NB4 (cell line): Measurements from ENCODE around the gene MIEF1.

Experiments used
- DNase-seq: peaks from one replicate; pipeline ENCODE4 v3.0.0; 2010; ENCODE audit warnings: low read depth
- H3K4me3 ChIP-seq: one replicate; pipeline ENCODE4 v1.5.1; 2011; ENCODE audit warnings: mild to moderate bottlenecking, low read depth, low read length, moderate library complexity
- CTCF ChIP-seq: IDR thresholded peaks from one replicate; pipeline ENCODE4 v1.5.1; 2012; ENCODE audit warnings: low read depth, low read length
- MAX ChIP-seq: IDR thresholded peaks from 2 replicates; pipeline ENCODE4 v1.6.1; 2011; ENCODE audit warnings: low read depth, low read length
- MYC ChIP-seq: IDR thresholded peaks from 2 replicates; pipeline ENCODE4 v1.6.1; 2011; ENCODE audit warnings: low read depth, low read length
- POLR2A ChIP-seq: IDR thresholded peaks from 2 replicates; pipeline ENCODE4 v1.6.1; 2011; ENCODE audit warnings: mild to moderate bottlenecking; ENCODE audit not compliant: insufficient read length; ENCODE audit errors: extremely low read depth

The MIEF1 gene

GRCh38 chr22:39469326-39469680 is 32.8 kb upstream of the MIEF1 start:
- H3K4me3 ChIP-seq, result no peak overlapping the region
- TF ChIP-seq MYC (no peak), CTCF (no peak), MAX (no peak), POLR2A (no peak)
- DNase-seq, result no peak

GRCh38 chr22:39469681-39470450 is 32.2 kb upstream of the MIEF1 start:
- no peak for DNase-seq
- no peak overlapping the region for H3K4me3 ChIP-seq
- TF ChIP-seq CTCF (no peak), MAX (no peak), POLR2A (no peak), MYC (no peak)

- TF ChIP-seq POLR2A (no peak), MAX (no peak), MYC (no peak), CTCF (no peak)
- no peak overlapping the region for H3K4me3 ChIP-seq
- DNase-seq, result no peak
These were observed 31.4 kb upstream of the MIEF1 start for GRCh38 chr22:39470451-39471291.

- H3K4me3 ChIP-seq, result no peak overlapping the region
- TF ChIP-seq MYC, result no peak
- TF ChIP-seq POLR2A, result no peak
- TF ChIP-seq MAX, result no peak
- TF ChIP-seq CTCF, result no peak
- peak; percentile 84 for DNase-seq
These were observed 30.5 kb upstream of the MIEF1 start for GRCh38 chr22:39471381-39472141.

- TF ChIP-seq CTCF (no peak), MYC (no peak), POLR2A (no peak), MAX (no peak)
- no peak overlapping the region for H3K4me3 ChIP-seq
These were observed 29.2 kb upstream of the MIEF1 start for GRCh38 chr22:39472570-39473556.

More at GRCh38 chr22:39472570-39473556, 29.2 kb upstream of the MIEF1 start:
- DNase-seq, result peak; percentile 41
